ENCODE results near the gene CYSTM1.

GRCh38 chr5:140135127-140135526, 39.9 kb upstream of the CYSTM1 start:
- TF ChIP-seq CTCF (IDR thresholded peaks at IDR 0.05) (no peak), POLR2A (IDR thresholded peaks at IDR 0.05) (no peak)

All from body of pancreas (tissue), 4 donors.